HG03025 (cell line): Measurements from ENCODE around the gene ACOT4.
"Not testable (repeated sequence)": the region's sequence is repeated elsewhere in the genome, so short reads cannot be mapped to it uniquely, and the experiment has no call there.

Experiments used
- ATAC-seq: cut with Tn5 transposase; IDR thresholded peaks from one replicate; pipeline ENCODE4 v1.9.1; 2021; ENCODE audit warnings: mild to moderate bottlenecking, moderate library complexity; ENCODE audit not compliant: unreplicated experiment, low FRiP score

Gene ACOT4, protein sequence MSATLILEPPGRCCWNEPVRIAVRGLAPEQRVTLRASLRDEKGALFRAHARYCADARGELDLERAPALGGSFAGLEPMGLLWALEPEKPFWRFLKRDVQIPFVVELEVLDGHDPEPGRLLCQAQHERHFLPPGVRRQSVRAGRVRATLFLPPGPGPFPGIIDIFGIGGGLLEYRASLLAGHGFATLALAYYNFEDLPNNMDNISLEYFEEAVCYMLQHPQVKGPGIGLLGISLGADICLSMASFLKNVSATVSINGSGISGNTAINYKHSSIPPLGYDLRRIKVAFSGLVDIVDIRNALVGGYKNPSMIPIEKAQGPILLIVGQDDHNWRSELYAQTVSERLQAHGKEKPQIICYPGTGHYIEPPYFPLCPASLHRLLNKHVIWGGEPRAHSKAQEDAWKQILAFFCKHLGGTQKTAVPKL

GRCh38 chr14:73591690-73592449, at the start of gene ACOT4:
Gene ACOT4, plus strand, starts transcription at chr14:73591873. Its CDS starts 87 bp downstream, at chr14:73591960.
- ATAC-seq = no peak

DNA sequence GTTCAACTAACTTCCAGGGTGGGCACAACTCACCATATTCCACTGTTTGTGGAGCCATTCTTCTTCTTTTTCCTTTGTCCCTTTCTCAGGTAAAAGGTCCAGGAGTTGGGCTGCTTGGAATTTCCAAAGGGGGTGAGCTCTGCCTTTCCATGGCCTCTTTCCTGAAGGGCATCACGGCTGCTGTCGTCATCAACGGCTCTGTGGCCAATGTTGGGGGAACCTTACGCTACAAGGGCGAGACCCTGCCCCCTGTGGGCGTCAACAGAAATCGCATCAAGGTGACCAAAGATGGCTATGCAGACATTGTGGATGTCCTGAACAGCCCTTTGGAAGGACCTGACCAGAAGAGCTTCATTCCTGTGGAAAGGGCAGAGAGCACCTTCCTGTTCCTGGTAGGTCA, 48.7 kb upstream of the ACOT4 start:
- ATAC-seq = not testable (repeated sequence)

DNA sequence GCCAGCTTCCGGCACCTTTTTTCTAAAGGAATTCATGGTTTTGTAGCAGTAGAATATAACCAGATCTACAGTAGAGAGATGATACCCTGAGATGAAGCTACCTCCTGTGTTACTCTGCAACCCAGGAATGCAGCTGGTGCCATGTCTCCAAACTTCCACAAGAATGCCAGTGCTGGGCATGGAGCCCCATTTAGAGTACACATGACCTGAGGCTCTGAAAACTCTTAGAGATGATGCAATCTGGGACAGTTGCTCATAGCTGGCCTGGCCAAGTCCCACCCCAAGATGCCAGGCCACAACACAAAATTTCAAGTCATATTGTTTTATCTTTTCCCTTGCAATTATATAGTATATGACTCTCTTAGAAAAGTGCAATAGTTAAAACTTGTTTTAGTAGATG, 46.3 kb upstream of the ACOT4 start:
- ATAC-seq = not testable (repeated sequence)

GRCh38 chr14:73549097-73549496, 42.6 kb upstream of the ACOT4 start:
- not testable (repeated sequence) for ATAC-seq

DNA sequence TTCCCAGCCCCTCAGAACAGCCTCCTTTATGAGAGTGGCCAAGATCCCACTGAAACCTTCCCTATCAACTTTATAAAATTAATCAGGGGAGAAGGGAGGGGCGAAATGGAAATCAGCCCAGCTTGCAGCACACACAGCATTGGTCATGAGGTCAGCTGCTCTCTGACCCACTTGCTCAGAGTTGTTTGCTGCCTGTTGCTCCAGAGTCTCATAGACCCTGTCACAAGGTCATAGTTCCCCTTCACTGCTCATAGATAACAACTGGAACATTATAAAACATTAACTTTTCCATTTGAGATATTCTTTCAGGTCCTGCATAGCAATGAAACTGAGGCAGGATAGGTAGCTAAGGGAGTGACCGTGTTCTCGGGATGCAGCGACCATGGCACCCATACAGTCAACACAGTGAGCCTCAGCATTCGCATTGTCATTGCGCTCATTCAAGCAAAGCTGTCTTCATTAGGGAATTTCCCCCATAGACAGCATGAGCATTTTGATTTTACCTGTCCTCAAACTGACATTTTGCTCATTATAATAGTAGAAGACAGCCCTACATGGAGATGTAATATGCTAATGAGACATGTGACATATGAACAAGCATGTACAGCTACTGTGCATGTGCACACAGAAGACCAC, 41.7 kb upstream of the ACOT4 start:
- not testable (repeated sequence) for ATAC-seq

DNA sequence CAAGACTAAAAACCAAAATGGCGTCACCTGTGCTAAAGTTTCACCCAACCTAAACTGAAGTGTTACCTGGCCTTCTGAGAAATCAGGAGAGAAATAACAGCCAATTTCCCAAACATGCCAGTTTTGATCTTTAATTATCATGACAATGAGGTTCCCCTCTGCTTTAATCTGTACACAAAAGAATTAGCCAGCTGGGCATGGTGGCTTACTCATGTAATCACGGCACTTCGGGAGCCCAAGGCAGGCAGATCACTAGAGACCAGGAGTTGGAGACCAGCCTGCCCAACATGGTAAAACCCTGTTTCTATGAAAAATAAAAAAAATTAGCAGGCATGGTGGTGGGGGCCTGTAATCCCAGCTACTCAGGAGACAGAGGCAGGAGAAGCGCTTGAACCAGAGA, 37.8 kb upstream of the ACOT4 start:
- no peak for ATAC-seq

GRCh38 chr14:73557201-73557600, 34.5 kb upstream of the ACOT4 start:
- ATAC-seq = not testable (repeated sequence)

GRCh38 chr14:73558238-73558637, 33.4 kb upstream of the ACOT4 start:
- not testable (repeated sequence) for ATAC-seq

DNA sequence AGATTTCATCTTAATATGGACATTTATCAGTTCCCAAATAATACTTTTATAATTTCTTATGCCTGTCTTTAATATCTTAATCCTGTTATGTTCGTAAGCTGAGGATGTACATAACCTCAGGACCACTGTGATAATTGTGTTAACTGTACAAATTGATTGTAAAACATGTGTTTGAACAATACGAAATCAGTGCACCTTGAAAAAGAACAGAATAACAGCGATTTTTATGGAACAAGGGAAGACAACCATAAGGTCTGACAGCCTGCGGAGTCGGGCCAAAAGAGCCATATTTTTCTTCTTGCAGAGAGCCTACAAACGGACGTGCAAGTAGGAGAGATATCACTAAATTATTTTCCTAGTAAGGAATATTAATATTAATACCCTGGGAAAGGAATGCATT, 29.4 kb upstream of the ACOT4 start:
- ATAC-seq = not testable (repeated sequence)

DNA sequence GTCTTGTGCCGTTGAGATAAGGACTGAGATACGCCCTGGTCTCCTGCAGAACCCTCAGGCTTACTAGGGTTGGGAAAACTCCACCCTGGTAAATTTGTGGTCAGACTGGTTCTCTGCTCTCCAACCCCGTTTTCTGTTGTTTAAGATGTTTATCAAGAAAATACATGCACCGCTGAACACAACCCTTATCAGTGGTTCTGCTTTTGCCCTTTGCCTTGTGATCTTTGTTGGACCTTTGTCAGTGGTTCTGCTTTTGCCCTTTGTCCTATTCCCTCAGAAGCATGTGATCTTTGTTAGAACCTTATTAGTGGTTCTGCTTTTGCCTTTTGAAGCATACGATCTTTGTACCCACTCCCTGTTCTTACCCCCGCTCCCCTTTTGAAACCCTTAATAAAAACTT, 29.0 kb upstream of the ACOT4 start:
- ATAC-seq = not testable (repeated sequence)

DNA sequence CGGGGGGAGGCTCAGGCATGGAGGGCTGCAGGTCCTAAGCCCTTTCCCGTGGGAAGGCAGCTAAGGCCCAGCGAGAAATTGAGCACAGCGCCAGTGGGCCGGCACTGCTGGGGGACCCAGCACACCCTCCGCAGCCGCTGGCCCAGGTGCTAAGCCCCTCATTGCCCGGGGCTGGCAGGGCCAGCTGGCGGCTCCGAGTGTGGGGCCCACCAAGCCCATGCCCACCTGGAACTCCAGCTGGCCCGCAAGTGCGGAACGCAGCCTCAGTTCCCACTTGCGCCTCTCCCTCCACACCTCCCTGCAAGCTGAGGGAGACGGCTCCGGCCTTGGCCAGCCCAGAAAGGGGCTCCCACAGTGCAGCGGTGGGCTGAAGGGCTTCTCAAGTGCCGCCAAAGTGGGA, 25.2 kb upstream of the ACOT4 start:
- not testable (repeated sequence) for ATAC-seq

- ATAC-seq = not testable (repeated sequence)
Observed at GRCh38 chr14:73566935-73567334, 24.7 kb upstream of the ACOT4 start.

DNA sequence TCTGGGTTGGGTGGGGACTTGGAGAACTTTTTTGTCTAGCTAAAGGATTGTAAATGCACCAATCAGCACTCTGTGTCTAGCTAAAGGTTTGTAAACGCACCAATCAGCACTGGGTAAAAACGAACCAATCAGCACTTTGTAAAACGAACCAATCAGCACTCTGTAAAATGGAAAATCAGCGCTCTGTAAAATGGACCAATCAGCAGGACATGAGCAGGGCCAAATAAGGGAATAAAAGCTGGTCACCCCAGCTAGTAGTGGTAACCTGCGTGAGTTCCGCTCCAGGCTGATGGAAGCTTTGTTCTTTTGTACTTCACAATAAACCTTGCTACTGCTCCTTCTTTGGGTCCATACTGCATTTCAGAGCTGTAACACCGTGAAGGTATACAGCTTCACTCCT, 24.3 kb upstream of the ACOT4 start:
- ATAC-seq = no peak

DNA sequence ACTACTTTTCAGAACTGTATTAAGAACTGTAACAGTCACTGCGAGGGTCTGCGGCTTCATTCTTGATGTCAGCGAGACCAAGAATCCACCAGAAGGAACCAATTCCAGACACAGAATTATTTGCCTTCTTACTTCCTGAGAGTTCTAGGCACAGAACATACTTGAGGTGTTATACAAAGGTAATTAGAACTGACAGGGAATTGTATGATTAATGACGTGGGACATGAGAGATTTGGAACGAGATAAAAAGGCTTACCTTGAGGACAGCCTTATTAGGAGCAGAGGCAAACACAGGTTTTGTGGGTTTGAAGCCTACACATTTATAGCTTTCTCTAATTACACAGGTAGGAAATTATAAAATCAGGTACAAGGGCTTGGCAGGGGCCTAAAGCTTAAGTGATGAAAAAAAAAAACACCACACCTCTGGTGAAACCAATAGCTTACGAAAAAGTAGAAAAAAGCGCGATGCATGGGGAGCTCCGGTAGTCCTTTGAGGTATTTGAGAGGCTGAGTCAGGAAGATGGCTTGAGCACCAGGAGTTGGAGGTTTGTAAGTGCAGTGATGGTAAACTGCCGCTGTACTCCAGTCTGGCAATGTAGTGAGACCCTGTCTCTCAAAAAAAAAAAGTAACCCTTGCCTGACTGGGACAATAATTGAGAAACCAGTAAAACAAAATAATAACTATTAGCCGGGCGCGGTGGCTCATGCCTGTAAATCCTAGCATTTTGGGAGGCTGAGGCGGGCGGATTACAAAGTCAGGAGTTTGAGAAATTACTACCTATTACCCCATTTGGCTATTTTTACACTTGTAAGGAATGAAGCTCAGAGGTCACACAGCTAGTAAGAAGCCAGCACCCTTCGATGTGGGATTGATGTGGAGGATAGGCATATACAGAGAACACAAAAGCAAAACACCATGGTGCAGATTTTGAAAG, 23.5 kb upstream of the ACOT4 start:
- ATAC-seq = no peak

DNA sequence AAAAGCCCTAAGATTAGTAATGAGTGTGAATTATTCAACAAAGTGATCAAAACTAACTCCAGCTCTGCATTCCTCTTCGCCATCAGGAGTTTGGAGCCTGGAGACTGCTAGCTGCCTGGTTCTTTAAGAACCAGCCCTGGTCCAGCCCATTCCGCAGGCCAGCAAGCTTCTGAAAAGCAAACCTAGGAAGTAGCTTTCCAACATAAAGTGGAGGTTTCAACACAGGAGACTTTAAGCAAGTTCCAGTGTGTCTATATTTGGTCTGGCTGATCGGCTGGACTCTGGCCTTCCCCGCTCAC, 22.8 kb upstream of the ACOT4 start:
- not testable (repeated sequence) for ATAC-seq

DNA sequence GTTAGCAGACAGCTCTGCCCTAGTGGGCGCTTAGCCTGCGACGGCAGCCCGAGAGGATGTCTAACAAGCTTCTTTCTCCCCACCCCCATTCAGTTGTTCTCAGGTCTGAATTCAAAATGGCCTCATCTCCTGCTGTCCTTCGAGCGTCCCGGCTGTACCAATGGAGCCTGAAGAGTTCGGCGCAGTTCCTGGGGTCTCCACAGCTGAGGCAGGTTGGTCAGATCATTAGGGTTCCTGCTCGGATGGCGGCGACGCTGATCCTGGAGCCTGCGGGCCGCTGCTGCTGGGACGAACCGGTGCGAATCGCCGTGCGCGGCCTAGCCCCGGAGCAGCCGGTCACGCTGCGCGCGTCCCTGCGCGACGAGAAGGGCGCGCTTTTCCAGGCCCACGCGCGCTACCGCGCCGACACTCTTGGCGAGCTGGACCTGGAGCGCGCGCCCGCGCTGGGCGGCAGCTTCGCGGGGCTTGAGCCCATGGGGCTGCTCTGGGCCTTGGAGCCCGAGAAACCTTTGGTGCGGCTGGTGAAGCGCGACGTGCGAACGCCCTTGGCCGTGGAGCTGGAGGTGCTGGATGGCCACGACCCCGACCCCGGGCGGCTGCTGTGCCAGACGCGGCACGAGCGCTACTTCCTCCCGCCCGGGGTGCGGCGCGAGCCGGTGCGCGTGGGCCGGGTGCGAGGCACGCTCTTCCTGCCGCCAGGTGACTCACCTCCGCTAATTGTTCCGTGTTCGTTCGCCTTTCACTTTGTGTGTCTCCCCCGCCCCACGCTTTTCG, 22.3 kb upstream of the ACOT4 start, which contains the start of gene ACOT2:
Gene ACOT2 (plus strand): TSS at position 29 of the 774 bp plus-strand sequence. CDS start 28 bp downstream, at position 57.
- not testable (repeated sequence) for ATAC-seq

- ATAC-seq = peak; percentile 58
Observed at GRCh38 chr14:73570913-73571312, 20.8 kb upstream of the ACOT4 start.

GRCh38 chr14:73573034-73573433, 18.6 kb upstream of the ACOT4 start:
- not testable (repeated sequence) for ATAC-seq

- ATAC-seq = not testable (repeated sequence)
Observed at GRCh38 chr14:73573740-73574139, 17.9 kb upstream of the ACOT4 start.
